NB4 (cell line): ENCODE measurements around the gene SSB.

Source experiments
- CTCF ChIP-seq: IDR thresholded peaks from one replicate; pipeline ENCODE4 v1.5.1; 2012; ENCODE audit warnings: low read depth, low read length
- MAX ChIP-seq: IDR thresholded peaks from 2 replicates; pipeline ENCODE4 v1.6.1; 2011; ENCODE audit warnings: low read depth, low read length
- MYC ChIP-seq: IDR thresholded peaks from 2 replicates; pipeline ENCODE4 v1.6.1; 2011; ENCODE audit warnings: low read depth, low read length
- POLR2A ChIP-seq: IDR thresholded peaks from 2 replicates; pipeline ENCODE4 v1.6.1; 2011; ENCODE audit warnings: mild to moderate bottlenecking; ENCODE audit not compliant: insufficient read length; ENCODE audit errors: extremely low read depth

- TF ChIP-seq CTCF, result no peak
- TF ChIP-seq POLR2A, result no peak
- TF ChIP-seq MAX, result peak; percentile 41; the same call in 1 of the 2 replicates
- no peak for TF ChIP-seq MYC
These were observed 22.4 kb upstream of the SSB start for GRCh38 chr2:169776252-169776761.
